Erythroblast (primary cell): ENCODE measurements around the gene PSMB5.
"Not testable (repeated sequence)": the region's sequence is repeated elsewhere in the genome, so short reads cannot be mapped to it uniquely, and the experiment has no call there.

Source experiments
- DNase-seq, 2 experiments: peaks; one replicate each; lab custom pipeline; 2025; lab: John Stamatoyannopoulos, UW
- GATA1 ChIP-seq: IDR thresholded peaks from 2 replicates; pipeline ENCODE4 v1.6.1; 2011; ENCODE audit warnings: low read depth, mild to moderate bottlenecking, control low read depth, low read length, moderate library complexity
- POLR2A ChIP-seq: IDR thresholded peaks from 2 replicates; pipeline ENCODE4 v1.6.1; 2011; ENCODE audit warnings: mild to moderate bottlenecking, low read length

PSMB5 gene

GRCh38 chr14:23023022-23023794 is 11.5 kb downstream of the PSMB5 start:
- no peak for DNase-seq

GRCh38 chr14:23021889-23022442 is 12.7 kb downstream of the PSMB5 start:
- TF ChIP-seq GATA1 (no peak), POLR2A (no peak)
- DNase-seq: no peak

More at GRCh38 chr14:23023022-23023794, 11.5 kb downstream of the PSMB5 start:
- TF ChIP-seq GATA1 (no peak), POLR2A (no peak)

GRCh38 chr14:23021434-23021833 is 13.3 kb downstream of the PSMB5 start:
- no peak for DNase-seq
- no peak for TF ChIP-seq GATA1
- no peak for TF ChIP-seq POLR2A

GRCh38 chr14:23020143-23021128 is 14.3 kb downstream of the PSMB5 start:
- peak; percentile 48 for TF ChIP-seq GATA1
- no peak for TF ChIP-seq POLR2A
- DNase-seq: peak; percentile 63 to 86

DNA sequence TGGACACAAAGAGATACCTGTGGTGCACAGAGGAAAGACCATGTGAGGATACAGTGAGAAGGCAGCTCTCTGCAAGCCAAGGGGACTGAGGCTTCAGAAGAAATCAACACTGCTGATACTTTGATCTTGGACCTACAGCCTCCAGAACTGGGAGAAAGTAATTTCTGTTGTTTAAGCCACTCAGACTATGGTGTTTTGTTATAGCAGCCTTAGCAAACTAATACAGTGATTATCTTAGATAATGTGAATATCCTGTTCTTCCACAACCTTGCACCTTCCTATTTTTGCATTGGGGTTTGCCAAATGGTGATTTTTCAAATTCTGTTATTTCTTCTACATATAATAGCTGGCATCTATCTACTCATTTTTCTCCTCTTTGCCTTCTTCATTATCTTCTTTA is 16.6 kb downstream of the PSMB5 start:
- TF ChIP-seq GATA1 (no peak), POLR2A (no peak)
- DNase-seq: no peak

GRCh38 chr14:23017091-23017490 is 17.6 kb downstream of the PSMB5 start:
- no peak for TF ChIP-seq GATA1
- TF ChIP-seq POLR2A: no peak
- no peak for DNase-seq

DNA sequence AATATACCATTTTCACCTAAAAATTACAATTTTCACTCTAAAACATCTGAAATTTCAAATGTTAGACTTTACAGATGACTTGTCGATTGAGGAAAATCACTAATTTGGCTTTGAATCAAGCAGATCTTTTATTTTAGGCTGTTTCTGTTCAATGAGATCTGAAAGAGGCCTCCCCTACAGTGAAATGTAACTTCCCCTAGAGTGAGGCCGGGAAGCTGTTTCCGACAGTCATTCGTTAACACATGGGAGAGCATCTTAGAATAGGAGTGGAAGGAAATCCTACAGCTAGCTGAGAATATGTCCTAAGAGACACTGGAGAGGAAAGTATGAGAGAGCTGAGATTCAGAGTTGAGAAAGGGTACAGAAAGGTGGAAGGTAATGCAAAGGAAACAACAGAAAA is 19.1 kb downstream of the PSMB5 start:
- no peak for DNase-seq
- TF ChIP-seq POLR2A: no peak

DNA sequence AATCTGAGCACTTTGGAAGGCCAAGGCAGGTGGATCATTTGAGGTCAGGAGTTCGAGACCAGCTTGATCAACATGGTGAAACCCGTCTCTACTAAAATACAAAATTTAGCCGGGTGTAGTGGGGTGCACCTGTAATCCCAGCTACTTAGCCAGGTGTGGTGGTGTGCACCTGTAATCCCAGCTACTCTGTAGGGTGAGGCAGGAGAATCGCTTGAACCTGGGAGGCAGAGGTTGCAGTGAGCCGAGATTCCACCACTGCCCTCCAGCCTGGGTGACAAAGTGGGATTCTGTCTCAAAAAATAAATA is 21.0 kb downstream of the PSMB5 start:
- not testable (repeated sequence) for DNase-seq

DNA sequence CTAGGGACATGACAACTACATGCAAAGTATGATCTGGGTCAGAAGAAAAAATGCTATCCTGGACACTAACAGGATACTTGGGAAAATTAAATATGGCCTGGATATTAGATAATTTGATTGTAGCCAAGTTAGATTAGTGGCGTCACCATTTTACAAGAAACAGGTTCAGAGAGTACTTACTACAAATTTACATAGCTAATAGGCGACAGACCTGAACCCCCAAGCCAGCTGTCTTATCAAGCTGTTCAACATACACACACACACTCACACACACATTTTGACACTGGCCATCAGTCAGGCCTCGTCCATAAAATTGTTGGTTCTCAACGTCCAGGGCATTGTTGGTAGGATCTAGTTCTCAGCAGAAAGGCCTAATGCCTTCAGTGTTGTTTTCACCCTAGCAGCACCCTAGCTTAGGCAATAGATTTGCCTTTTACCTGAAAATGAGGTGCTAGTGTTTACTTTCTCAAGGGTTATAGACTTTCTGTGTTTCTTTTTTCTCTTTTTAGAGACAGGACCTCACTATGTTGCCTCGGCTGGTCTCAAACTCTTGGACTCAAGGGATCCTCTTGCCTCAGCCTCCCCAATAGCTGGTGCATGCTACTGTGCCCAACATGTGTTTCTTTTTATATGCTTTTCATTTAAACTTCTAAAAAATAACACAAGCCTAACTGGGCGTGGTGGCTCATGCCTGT is 21.5 kb downstream of the PSMB5 start:
- DNase-seq: no peak
- TF ChIP-seq POLR2A (no peak), GATA1 (no peak)

DNA sequence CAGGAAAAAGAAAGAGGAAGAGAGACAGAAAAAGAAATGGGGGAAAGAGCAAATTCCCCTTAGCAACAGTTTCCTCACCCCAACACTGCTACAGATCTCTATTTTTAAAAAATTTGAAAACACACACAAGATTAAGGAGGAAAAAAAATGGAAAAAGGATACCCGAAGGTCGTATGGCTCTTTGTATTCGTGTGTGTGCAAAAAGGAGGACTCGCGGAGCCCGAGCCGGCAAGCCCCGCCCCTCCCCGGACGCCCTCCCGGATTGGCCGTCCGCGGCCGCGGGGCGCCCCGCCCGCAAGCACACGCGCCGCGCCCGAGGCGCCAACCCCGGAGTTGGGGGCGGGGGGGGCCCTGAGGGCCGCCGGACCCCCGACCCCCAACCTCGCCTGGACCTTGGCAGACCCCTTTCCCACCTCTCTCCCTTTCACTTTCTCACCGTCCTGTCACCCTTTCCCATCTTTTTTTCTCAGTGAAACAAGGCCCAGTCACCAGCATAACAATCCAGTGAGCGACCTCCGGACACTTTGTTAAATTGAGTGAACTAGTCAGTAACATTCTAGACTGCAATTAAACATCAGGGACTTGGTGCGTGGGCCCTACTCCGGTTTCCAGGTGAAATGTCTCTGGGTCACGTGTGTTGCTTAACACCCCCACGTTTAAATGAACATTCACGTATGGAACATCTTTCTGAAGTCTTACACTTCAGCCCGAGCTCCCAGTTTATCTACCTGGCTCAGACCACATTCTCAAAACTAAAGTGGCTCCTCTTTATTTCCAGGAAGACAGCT is 24.6 kb downstream of the PSMB5 start, which contains the start of gene C14orf93:
C14orf93 (minus strand) TSS at position 205 of the 788 bp plus-strand sequence. CDS start 11,120 bp downstream, outside the sequence.
- TF ChIP-seq GATA1: no peak
- peak; percentile 66 for TF ChIP-seq POLR2A
- peak; percentile 85 to 87 for DNase-seq

DNA sequence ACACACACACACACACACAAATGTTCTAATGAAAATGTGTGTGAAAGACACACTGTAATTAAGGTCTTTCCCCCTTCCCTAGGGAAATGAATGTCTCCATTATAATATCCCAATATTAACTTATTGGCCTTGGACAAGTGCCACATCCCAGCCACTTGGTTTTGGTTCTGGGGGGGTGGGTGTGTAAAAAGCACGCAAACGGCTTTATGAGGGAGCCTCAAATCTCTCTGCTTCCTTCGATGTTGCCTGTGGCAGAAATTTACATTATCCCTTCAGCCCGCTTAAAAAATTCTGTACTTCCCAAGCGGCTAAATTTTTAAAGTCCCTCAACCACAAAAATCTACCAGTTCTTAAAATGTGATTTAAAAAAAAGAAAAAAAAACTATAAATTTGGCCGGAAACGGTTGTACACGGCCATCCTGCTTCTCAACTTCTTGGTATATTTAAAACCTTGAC is 25.2 kb downstream of the PSMB5 start:
- peak; percentile 54 to 59 for DNase-seq
- TF ChIP-seq POLR2A: no peak
- TF ChIP-seq GATA1: no peak

GRCh38 chr14:23008831-23009230 is 25.9 kb downstream of the PSMB5 start:
- DNase-seq: peak; percentile 10 to 33
- TF ChIP-seq POLR2A (no peak), GATA1 (no peak)
